GM19438 (cell line): Measurements from ENCODE around the gene HEATR5A.

Experiments used
- ATAC-seq: cut with Tn5 transposase; IDR thresholded peaks from one replicate; pipeline ENCODE4 v1.9.1; 2021; ENCODE audit warnings: low read depth; ENCODE audit not compliant: unreplicated experiment

HEATR5A gene

GRCh38 chr14:31428011-31428410 lies 7.7 kb upstream of the HEATR5A start:
- ATAC-seq, result no peak

GRCh38 chr14:31426663-31427062 lies 6.3 kb upstream of the HEATR5A start:
- ATAC-seq, result no peak

GRCh38 chr14:31425905-31426304 lies 5.6 kb upstream of the HEATR5A start:
- ATAC-seq, result no peak

- ATAC-seq, result no peak
Observed at GRCh38 chr14:31421200-31421599, 850 bp upstream of the HEATR5A start.

- ATAC-seq, result peak; percentile 33
Observed at GRCh38 chr14:31419967-31420318, 407 bp downstream of the HEATR5A start.

GRCh38 chr14:31419179-31419966 lies 977 bp downstream of the HEATR5A start:
- no peak for ATAC-seq

GRCh38 chr14:31418440-31418839 lies 1.9 kb downstream of the HEATR5A start:
- no peak for ATAC-seq

- no peak for ATAC-seq
Observed at GRCh38 chr14:31414190-31414833, 6.0 kb downstream of the HEATR5A start.

GRCh38 chr14:31411218-31411727 lies 9.1 kb downstream of the HEATR5A start:
- ATAC-seq, result no peak

GRCh38 chr14:31410048-31410650 lies 10.2 kb downstream of the HEATR5A start:
- ATAC-seq, result no peak

- no peak for ATAC-seq
Observed at GRCh38 chr14:31408421-31408820, 11.9 kb downstream of the HEATR5A start.

GRCh38 chr14:31405599-31406232 lies 14.6 kb downstream of the HEATR5A start:
- ATAC-seq, result no peak

GRCh38 chr14:31405106-31405505 lies 15.2 kb downstream of the HEATR5A start:
- no peak for ATAC-seq

- ATAC-seq, result no peak
Observed at GRCh38 chr14:31403707-31404106, 16.6 kb downstream of the HEATR5A start.

- ATAC-seq, result no peak
Observed at GRCh38 chr14:31402764-31403439, 17.4 kb downstream of the HEATR5A start.

GRCh38 chr14:31401369-31401932 lies 18.9 kb downstream of the HEATR5A start:
- no peak for ATAC-seq

- ATAC-seq, result no peak
Observed at GRCh38 chr14:31400031-31400638, 20.2 kb downstream of the HEATR5A start.

- ATAC-seq, result no peak
Observed at GRCh38 chr14:31395572-31396205, 24.7 kb downstream of the HEATR5A start.

GRCh38 chr14:31395119-31395518 lies 25.2 kb downstream of the HEATR5A start:
- ATAC-seq, result no peak
